COR-L47 (cell line): ENCODE results near the gene SNRK.
"Not testable (repeated sequence)": the region's sequence is repeated elsewhere in the genome, so short reads cannot be mapped to it uniquely, and the experiment has no call there.

ENCODE experiments used
- DNase-seq: peaks from one replicate; lab custom pipeline; 2025; lab: John Stamatoyannopoulos, UW

The SNRK gene

DNA sequence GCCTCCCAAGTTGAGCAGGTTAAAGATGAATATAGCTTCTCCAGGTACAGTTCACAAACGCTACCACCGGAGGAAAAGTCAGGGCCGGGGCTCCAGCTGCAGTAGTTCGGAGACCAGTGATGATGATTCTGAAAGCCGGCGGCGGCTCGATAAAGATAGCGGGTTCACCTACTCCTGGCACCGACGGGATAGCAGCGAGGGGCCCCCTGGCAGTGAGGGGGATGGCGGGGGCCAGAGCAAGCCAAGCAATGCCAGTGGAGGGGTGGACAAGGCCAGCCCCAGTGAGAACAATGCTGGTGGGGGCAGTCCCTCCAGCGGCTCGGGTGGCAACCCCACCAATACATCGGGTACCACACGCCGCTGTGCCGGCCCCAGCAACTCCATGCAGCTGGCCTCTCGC is 61.4 kb downstream of the SNRK start:
- DNase-seq, result no peak

GRCh38 chr3:43348350-43348749 is 62.0 kb downstream of the SNRK start:
- DNase-seq, result no peak

GRCh38 chr3:43348852-43349574 is 62.7 kb downstream of the SNRK start:
- DNase-seq, result no peak

DNA sequence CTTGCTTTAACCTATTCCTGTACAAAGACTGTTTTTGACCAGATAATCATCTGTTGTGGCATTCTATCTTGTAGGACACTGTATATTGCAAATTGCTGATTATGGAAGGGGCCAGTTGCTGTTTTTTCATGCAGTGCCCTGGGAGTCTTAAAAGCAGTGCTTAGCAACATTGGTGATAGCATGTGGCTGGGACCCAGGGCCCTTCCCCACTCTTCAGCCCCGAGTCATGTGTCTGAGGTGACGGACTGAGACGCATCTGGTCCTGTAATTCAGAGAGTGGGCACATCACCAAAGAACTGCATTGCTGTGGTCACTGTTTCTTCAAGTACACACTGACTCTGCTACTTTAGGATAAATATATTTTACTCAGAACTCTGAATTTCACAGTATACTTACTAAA is 63.4 kb downstream of the SNRK start:
- no peak for DNase-seq

DNA sequence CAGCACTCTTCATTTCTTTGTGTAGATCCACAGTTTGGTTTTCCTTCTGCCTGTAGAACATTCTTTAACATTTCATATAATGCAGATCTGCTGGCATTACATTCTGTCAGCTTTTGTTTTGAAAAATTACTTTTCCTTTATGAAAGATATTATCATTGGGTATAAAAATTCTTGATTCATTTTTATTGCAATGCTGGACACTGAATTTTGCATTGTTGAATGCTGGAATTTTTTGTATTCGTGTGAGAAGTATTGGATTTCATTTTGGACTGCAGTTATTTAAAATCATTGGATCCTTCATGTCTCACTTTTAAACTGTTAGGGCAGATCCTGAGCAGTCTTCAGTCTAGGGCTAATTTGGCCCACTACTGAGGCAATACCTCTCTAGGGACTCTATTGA is 67.1 kb downstream of the SNRK start:
- DNase-seq, result no peak

- no peak for DNase-seq
Observed at GRCh38 chr3:43353923-43354670, 67.8 kb downstream of the SNRK start.

GRCh38 chr3:43356033-43356432 is 69.7 kb downstream of the SNRK start:
- not testable (repeated sequence) for DNase-seq

DNA sequence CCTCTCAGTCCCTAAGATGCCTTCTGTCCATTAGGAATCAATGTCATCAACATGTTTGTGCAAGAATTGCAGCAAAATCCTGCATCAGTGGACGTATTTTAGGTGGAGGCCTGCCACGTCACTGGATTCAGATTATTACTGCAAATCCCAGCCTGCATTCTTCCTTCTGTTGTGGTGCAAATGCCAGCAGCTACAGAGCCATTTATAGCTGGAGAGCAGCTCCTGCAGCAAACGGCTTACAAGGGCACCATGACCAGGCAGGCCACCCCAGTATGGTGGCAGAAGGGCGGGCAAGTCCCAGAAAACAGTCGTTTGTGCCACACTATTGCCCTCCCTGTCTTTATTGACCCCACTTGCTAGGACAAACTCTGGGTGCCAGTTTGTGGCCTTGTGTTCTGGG is 74.7 kb downstream of the SNRK start:
- DNase-seq, result no peak

GRCh38 chr3:43362183-43362582 is 75.8 kb downstream of the SNRK start:
- DNase-seq, result no peak

- no peak for DNase-seq
Observed at GRCh38 chr3:43362961-43363360, 76.6 kb downstream of the SNRK start.

DNA sequence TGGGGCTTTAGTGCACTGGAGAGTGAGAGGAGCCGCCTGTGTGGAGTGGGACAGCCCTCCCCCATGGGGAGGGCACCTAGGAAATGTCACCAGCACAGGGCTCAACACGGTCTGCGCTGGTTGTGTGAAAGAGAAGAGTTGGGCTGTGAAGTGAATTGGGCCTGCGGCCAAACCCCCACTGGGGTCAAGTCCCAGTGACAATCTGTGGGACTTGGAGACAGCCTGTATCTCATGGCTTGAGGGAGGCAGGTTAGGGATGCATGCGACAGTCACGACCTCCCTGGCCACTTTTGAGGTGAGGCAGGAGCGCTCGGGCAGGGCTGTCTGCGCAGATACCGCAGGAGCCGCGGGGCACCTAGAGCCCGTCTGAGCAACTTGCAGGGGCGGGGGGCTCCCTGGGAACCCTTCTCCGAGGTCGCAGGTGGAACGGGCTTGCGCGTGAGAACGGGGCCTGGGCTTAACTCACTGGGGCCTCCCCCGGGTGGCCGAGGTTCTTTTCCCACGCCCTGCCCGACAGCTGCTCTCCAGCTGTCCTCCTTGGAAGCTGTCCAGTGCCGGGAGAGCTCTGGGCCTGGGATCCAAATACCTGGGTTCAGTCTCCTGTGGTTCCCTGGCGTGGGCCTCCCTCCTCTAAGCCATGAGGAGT is 77.4 kb downstream of the SNRK start:
- DNase-seq, result no peak

- no peak for DNase-seq
Observed at GRCh38 chr3:43364494-43364893, 78.2 kb downstream of the SNRK start.

DNA sequence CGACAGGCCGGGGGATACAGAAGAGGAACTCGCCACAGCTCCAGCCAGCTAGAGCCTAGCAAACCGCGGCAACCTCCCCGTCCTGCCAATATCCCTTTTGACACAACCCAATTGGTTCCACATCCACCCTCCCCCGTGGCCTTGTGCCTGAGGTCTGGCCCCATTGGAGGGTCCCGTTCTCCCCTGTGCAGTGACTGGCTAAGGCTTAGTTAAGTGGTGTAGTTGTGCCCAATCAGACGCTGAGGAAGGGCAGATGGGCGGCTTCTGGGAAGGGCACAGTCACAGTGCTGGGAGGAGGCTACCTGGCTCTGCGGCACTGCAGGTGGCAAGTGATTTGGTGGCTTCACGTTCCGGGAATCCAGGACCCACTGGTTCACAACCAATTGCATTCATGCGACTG is 78.6 kb downstream of the SNRK start:
- no peak for DNase-seq

DNA sequence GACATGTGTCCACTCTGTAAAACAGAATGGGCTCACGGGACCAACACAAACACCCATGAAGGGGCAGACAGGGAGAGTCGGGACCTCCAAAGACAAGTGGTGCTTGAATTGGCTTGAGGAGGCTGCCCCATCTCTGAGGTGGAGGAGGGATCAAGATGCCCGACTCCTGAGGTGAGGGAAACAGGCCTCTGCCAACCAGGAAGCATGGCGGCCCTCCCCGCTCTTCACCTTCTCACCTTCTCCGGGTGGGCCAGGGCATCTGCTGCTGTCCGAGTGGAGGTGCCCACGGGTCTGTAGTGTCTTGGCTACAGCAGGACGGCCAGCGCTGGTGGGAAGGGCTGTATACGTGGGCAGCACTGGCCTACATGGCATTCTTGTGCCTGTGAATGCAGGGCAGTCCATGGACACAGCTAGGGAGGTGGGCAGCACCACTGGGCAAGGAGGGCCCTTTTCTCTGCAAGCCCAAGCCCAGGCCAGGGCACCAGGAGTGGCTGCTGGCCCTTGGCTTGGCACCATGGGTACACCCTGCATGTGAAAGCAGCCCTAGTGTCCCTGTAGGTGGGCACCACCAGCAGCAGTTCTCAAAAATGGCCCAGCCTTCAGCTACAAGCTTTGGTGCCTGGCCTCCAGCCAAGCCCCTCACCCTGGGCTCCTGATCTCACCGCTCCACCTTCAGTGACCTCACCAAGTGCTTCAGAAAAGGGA is 79.4 kb downstream of the SNRK start:
- DNase-seq, result no peak

DNA sequence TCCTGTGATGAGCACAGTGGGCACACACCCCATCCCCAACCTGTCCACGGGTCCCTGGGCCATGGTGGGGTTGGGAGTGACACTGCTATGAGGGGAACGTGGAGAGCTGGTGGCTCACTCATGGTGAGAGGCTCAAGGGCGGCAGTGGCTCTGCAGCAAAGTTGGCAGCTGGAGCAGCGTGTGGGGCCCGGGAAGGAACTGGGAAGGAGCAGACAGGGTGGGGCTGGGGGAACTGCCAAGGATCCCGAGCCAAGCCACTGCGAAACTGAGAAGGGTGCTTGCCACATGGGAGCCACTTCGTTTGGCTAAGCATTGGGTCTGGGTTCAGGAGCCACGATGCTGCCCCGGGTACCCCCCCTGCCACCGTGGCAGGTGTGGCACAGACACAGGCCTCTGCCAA is 80.1 kb downstream of the SNRK start:
- DNase-seq, result no peak

GRCh38 chr3:43366885-43367284 is 80.5 kb downstream of the SNRK start:
- DNase-seq, result no peak

DNA sequence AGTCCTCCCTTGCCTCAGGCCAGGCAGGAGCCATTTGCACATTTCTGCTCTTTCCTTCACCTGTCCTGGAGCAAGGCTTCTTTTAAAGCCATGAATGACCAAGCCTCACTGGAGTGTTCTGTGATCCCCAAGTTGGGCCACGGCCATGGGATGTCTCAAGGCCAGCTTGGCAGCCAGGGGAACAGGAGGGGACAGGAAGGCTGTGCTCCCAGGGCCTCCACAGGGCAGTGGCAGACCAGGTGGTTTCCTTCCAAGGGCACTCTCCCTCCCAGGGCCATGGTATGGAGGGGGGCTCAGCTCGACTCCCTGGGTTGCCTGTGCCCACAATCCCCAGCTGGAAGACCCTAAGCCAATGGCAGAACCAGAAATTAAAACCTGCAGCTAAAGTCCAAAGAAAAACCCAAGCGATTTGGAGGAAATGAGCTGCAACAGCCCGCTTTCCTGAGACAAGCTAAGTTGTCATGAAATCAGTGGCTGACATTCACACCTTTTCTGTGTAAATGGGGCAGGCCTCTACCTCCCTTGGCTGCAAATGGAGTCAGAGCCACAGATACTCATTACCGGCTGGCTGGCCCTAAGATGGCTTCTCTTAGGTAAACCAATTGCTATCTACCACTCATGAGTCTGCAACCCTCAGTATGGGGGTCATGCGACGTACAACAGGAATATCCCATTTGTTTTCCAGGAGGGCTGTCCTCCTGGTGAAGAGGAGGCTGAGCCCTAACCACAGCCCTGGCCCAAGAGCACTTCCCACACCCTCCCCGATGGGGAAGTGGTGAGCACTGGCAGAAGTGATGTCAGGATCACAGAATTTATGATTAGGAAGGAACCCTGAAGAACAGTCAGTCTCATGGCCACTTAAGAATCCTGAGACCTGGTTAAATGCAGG is 83.3 kb downstream of the SNRK start:
- DNase-seq, result no peak

DNA sequence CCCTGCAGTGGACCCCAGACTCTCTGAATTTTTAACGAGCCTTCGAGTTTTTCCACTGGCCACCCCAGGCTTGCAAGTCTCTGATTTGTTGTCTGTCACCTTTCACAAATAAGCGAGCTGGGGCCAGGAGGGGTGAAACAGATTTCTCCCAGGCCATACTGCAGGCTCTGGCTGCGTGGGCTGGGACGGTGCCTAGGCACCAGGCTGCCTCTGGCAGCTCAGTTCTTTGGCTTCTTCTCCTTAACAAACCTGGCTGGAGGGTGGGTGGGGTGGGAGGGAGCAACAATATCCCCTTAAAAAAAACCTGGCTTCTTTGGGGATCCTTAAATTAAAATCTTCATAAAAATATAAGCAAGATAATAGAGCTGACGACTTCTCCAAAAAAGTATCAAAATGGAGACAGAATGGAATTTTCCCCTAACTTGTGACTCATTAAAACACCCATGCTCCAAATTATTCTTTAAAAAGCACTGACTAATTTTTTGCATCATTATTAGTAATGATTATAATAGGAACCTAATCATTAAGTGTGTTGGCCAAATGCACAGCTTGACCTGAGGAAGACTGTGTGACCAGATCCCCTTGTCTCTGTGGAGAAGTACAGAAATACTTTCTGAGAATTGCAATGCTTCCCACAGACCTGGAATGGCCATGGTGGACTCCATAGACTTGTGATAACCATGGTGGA is 84.1 kb downstream of the SNRK start:
- DNase-seq, result no peak

DNA sequence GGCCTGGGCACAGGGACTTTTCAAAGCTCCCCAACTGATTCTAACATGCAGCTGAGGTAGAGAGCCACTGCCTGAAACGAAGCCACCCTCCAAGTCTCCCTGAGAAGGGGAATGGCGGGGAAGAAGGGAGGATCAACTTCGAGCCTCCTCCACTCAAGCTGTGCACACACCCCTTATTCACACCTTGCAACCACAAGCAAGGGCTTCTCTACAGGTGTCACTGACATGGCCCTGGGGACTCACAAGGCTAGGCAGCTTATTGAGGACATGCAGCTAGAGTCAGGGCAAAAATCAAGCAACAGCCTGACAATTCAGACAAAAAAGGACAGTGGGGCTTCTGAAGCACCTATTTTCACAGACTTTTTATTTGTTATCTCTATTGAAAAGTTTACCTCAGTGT is 85.2 kb downstream of the SNRK start:
- no peak for DNase-seq

- no peak for DNase-seq
Observed at GRCh38 chr3:43372007-43372740, 85.8 kb downstream of the SNRK start.
